ENCODE measurements around the gene PPP2R5D. TPM values are rescaled to one million over a fixed set of nuclear protein-coding genes. Genes with fewer than 3 reads are reported as not detected.
A peak's percentile ranks its signal among the peaks of the same experiment; 100 is the strongest.

The PPP2R5D gene
- total and polyA plus RNA-seq, 9 of the 15 experiments (the other 6 are each of a cell fraction or from before 2014, with no cell fraction given): 1.3 to 96.1 (median 38.4) TPM

DNA sequence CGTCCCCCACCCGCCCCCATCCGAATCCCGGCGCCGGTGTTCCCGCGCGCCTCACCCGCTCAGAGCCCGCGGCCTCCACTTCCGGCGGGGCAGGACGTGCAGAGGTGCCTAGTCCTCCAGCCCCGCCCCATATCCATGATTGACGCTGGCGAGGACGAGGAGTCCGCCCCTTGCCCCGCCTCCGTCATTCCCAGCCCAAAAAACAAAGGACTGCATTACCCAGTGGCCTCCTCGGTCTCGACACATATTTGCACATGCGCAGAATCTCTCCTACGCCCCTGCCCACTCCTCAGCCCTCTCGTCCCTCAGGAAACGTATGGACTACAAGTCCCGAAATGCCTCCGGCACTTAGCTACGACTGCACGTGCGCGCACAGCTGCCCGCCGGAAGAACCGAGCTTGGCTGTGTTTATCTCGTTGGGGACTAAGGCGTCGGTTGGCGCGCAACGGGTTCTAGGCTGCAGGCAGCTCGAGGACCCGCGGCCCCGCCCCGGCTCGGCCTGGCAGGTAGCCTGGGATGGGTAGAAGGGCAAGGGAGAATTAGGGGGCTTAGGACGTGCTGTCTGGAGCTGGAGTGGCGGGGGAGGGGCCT is 29.6 kb downstream of the PPP2R5D start, which contains the start of the genes KLHDC3 and MEA1 (continued):
- TF ChIP-seq, protein P1, sequence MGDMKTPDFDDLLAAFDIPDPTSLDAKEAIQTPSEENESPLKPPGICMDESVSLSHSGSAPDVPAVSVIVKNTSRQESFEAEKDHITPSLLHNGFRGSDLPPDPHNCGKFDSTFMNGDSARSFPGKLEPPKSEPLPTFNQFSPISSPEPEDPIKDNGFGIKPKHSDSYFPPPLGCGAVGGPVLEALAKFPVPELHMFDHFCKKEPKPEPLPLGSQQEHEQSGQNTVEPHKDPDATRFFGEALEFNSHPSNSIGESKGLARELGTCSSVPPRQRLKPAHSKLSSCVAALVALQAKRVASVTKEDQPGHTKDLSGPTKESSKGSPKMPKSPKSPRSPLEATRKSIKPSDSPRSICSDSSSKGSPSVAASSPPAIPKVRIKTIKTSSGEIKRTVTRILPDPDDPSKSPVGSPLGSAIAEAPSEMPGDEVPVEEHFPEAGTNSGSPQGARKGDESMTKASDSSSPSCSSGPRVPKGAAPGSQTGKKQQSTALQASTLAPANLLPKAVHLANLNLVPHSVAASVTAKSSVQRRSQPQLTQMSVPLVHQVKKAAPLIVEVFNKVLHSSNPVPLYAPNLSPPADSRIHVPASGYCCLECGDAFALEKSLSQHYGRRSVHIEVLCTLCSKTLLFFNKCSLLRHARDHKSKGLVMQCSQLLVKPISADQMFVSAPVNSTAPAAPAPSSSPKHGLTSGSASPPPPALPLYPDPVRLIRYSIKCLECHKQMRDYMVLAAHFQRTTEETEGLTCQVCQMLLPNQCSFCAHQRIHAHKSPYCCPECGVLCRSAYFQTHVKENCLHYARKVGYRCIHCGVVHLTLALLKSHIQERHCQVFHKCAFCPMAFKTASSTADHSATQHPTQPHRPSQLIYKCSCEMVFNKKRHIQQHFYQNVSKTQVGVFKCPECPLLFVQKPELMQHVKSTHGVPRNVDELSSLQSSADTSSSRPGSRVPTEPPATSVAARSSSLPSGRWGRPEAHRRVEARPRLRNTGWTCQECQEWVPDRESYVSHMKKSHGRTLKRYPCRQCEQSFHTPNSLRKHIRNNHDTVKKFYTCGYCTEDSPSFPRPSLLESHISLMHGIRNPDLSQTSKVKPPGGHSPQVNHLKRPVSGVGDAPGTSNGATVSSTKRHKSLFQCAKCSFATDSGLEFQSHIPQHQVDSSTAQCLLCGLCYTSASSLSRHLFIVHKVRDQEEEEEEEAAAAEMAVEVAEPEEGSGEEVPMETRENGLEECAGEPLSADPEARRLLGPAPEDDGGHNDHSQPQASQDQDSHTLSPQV (IDR thresholded peaks at IDR 0.05): no peak
- TF ChIP-seq KDM5B (IDR thresholded peaks at IDR 0.05; ENCODE audit: insufficient replicate concordance, low read depth, low read length) (peak; percentile 58), SMAD2 (IDR thresholded peaks at IDR 0.05; ENCODE audit: low read depth, low read length) (no peak), EP300 (IDR thresholded peaks at IDR 0.05; ENCODE audit: low read length) (no peak), POLR2H (tag; IDR thresholded peaks at IDR 0.05; ENCODE audit: low read depth) (peak; percentile 88), CHCHD3 (CRISPR knock-in tag; IDR thresholded peaks at IDR 0.05) (no peak), IFI16 (CRISPR knock-in tag; IDR thresholded peaks at IDR 0.05) (no peak), FOXJ2 (tag; IDR thresholded peaks at IDR 0.05) (peak; percentile 55; the same call in 1 of the 2 replicates), NR3C1 (CRISPR knock-in tag; IDR thresholded peaks at IDR 0.05) (no peak), NCOA4 (IDR thresholded peaks at IDR 0.05; ENCODE audit: partially characterized antibody) (no peak), ZZZ3 (IDR thresholded peaks at IDR 0.05) (no peak), OTX1 (CRISPR knock-in tag; IDR thresholded peaks at IDR 0.05) (no peak)
- TF ChIP-seq, protein P2, sequence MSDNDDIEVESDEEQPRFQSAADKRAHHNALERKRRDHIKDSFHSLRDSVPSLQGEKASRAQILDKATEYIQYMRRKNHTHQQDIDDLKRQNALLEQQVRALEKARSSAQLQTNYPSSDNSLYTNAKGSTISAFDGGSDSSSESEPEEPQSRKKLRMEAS (CRISPR knock-in tag; IDR thresholded peaks at IDR 0.05): peak; percentile 99
- TF ChIP-seq, protein P3, sequence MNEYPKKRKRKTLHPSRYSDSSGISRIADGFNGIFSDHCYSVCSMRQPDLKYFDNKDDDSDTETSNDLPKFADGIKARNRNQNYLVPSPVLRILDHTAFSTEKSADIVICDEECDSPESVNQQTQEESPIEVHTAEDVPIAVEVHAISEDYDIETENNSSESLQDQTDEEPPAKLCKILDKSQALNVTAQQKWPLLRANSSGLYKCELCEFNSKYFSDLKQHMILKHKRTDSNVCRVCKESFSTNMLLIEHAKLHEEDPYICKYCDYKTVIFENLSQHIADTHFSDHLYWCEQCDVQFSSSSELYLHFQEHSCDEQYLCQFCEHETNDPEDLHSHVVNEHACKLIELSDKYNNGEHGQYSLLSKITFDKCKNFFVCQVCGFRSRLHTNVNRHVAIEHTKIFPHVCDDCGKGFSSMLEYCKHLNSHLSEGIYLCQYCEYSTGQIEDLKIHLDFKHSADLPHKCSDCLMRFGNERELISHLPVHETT (CRISPR knock-in tag; conservative IDR thresholded peaks at IDR 0.05 in 1 of 2, IDR thresholded peaks at IDR 0.05 in 1 of 2): peak in 1 of 2 experiments; percentile 87; a peak in 2 of 4 replicates
- TF ChIP-seq, protein P4, sequence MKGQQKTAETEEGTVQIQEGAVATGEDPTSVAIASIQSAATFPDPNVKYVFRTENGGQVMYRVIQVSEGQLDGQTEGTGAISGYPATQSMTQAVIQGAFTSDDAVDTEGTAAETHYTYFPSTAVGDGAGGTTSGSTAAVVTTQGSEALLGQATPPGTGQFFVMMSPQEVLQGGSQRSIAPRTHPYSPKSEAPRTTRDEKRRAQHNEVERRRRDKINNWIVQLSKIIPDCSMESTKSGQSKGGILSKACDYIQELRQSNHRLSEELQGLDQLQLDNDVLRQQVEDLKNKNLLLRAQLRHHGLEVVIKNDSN (CRISPR knock-in tag; IDR thresholded peaks at IDR 0.05): peak; percentile 95

All from K562 (cell line).